NCI-H187 treated with DMSO at 0.1 percent for 48 hours (cell line): Measurements from ENCODE around the gene SLC9A9.

ENCODE experiments used
- DNase-seq: peaks from one replicate; lab custom pipeline; 2025; lab: John Stamatoyannopoulos, UW

The SLC9A9 gene

GRCh38 chr3:143321058-143321769, 527.1 kb downstream of the SLC9A9 start:
- no peak for DNase-seq

- DNase-seq, result no peak
Observed at GRCh38 chr3:143315766-143316165, 532.5 kb downstream of the SLC9A9 start.

GRCh38 chr3:143314251-143315093, 533.8 kb downstream of the SLC9A9 start:
- no peak for DNase-seq

GRCh38 chr3:143313893-143314188, 534.4 kb downstream of the SLC9A9 start:
- no peak for DNase-seq

GRCh38 chr3:143313025-143313892, 535.0 kb downstream of the SLC9A9 start:
- DNase-seq, result no peak

GRCh38 chr3:143311096-143311495, 537.2 kb downstream of the SLC9A9 start:
- no peak for DNase-seq

- DNase-seq, result no peak
Observed at GRCh38 chr3:143309705-143310104, 538.6 kb downstream of the SLC9A9 start.

- DNase-seq, result no peak
Observed at GRCh38 chr3:143307613-143308183, 540.6 kb downstream of the SLC9A9 start.

- DNase-seq, result no peak
Observed at GRCh38 chr3:143306407-143306806, 541.9 kb downstream of the SLC9A9 start.

GRCh38 chr3:143302638-143303171, 545.6 kb downstream of the SLC9A9 start:
- no peak for DNase-seq

GRCh38 chr3:143301031-143301901, 547.0 kb downstream of the SLC9A9 start:
- no peak for DNase-seq

GRCh38 chr3:143298886-143299535, 549.3 kb downstream of the SLC9A9 start:
- no peak for DNase-seq

GRCh38 chr3:143298380-143298779, 549.9 kb downstream of the SLC9A9 start:
- no peak for DNase-seq

GRCh38 chr3:143295201-143296080, 552.8 kb downstream of the SLC9A9 start:
- DNase-seq, result no peak

GRCh38 chr3:143294188-143294587, 554.1 kb downstream of the SLC9A9 start:
- no peak for DNase-seq

- no peak for DNase-seq
Observed at GRCh38 chr3:143291836-143292447, 556.3 kb downstream of the SLC9A9 start.

GRCh38 chr3:143288944-143289343, 559.3 kb downstream of the SLC9A9 start:
- no peak for DNase-seq

- DNase-seq, result no peak
Observed at GRCh38 chr3:143287403-143287802, 560.9 kb downstream of the SLC9A9 start.
